NCI-H1417 (cell line): ENCODE results near the gene IFIT1B.
"Not testable (repeated sequence)": the region's sequence is repeated elsewhere in the genome, so short reads cannot be mapped to it uniquely, and the experiment has no call there.

Experiments used
- DNase-seq, 3 experiments: peaks; one replicate each; lab custom pipeline; 2025; lab: John Stamatoyannopoulos, UW

The IFIT1B gene, protein sequence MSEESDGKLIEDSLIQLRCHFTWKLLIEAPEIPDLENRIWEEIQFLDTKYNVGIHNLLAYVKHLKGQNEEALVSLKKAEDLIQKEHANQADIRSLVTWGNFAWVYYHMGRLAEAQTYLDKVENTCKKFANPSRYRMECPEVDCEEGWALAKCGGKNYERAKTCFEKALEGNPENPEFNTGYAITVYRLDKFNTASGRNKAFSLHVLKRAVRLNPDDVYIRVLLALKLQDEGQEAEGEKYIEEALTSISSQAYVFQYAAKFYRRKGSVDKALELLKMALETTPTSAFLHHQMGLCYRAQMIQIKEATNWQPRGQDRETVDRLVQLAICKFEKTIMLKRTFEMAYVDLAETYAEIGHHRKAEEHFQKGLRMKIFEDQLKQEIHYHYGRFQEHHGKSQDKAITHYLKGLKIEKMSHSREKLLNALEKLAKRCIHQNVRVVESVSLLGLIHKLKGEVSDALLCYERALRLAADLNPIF

DNA sequence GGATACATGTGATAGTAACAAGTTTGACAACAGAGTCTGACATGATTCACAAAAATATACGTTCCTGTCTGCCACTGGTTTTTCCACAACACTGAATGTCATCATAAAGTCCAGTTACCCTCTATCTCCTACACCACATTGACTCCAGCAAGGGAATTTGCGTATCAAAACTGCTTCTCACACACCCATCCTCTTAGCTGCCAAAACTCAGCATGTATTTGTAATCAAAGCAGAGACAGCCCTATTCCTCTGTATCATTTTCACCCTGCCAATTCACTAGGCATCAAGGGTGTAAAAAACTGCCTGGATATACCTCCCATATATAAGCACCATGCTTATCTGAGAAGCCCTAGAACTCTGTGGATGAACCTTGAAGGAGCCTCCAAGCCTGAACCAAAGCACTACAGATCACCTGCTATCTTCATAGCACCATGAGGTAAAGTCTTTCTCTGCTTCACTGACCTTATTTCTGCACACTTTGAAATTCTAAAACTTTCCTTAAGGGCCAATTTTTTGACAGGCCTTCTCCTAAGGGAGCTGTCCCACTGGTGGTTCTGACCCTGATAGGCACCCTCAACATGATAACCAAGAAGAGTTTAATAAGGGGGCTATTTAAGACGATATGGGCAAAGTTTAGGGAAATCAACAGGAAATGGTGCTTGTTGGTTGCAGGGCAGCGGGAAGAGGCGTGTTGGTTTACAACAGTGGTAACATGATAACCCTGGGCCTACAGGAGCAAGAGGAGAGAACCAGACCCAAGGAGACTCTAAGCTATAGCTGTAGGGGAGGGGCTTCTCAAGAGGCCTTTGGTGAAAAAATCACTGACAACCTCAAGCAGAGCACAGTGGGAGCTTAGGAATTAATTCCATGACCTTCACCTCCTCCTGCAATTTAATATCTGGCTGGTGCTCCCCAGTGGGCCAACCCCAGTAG lies at the start of gene IFIT1B:
Gene IFIT1B (plus strand): TSS at position 352 of the 933 bp plus-strand sequence. CDS start 80 bp downstream, at position 432.
- no peak for DNase-seq

GRCh38 chr10:89329151-89329550 lies 48.7 kb upstream of the IFIT1B start:
- DNase-seq: no peak

DNA sequence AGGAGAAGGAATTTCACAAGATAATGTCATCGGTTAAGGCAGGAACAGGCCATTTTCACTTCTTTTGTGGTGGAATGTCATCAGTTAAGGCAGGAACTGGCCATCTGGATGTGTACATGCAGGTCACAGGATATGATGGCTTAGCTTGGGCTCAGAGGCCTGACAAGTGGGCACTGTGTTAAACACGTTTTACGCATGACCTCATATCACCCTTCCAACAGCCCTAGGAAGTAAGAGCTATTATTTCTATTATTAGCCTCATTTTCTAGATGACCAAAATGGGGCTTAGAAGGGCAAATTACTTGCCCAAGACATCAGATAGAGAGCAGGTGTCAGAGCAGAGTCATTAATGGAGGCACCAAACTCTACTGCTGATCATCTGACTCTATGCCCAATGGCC lies 47.8 kb upstream of the IFIT1B start:
- DNase-seq: not testable (repeated sequence)

GRCh38 chr10:89330537-89331212 lies 47.2 kb upstream of the IFIT1B start:
- no peak for DNase-seq

GRCh38 chr10:89331487-89332122 lies 46.3 kb upstream of the IFIT1B start:
- DNase-seq: not testable (repeated sequence)

GRCh38 chr10:89332123-89332633 lies 45.7 kb upstream of the IFIT1B start:
- no peak for DNase-seq

DNA sequence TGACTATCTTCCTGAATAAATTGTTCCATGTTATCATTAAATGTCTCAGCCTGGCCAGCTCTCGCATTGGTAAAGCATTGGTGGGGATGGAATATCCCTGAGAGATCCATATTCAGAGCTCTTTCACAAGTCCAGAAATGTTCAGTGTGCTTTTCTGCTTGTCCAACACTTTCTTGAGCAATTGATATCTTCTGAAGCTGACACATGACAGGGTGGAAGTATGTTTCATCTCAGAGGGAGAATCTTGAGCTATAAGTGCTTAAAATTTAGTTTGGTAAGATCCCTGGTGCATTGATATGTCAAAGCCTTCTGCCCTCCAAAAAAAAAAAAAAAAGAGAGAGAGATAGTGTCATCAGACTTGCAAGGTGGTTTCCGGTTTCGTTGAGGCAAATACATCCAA lies 42.6 kb upstream of the IFIT1B start:
- no peak for DNase-seq

- DNase-seq: no peak
Observed at GRCh38 chr10:89336241-89336640, 41.6 kb upstream of the IFIT1B start.

DNA sequence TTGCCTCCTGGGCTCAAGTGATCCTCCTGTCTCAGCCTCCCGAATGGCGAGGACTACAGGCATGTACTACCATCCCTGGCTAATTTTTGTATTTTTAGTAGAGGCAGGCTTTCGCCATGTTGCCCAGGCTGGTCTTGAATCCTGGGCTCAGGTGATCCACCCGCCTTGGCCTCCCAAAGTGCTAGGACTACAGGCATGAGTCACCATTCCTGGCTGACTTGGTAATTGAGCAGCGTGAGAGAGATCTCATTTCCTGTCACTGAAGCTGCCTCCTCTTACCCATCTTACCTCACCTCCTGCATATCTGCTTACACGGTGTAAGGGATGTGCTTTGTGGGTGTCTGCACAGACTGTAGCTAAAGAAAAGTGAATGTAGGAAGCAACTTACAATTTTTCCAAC lies 40.4 kb upstream of the IFIT1B start:
- no peak for DNase-seq

GRCh38 chr10:89338713-89339112 lies 39.1 kb upstream of the IFIT1B start:
- DNase-seq: no peak

DNA sequence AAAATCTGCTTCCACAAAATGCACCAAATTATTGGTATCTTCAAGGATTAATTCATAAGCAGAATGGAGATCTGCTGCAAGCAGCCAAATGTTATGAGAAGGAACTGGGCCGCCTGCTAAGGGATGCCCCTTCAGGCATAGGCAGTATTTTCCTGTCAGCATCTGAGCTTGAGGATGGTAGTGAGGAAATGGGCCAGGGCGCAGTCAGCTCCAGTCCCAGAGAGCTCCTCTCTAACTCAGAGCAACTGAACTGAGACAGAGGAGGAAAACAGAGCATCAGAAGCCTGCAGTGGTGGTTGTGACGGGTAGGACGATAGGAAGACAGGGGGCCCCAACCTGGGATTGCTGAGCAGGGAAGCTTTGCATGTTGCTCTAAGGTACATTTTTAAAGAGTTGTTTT lies 38.0 kb upstream of the IFIT1B start:
- DNase-seq: no peak

- DNase-seq: no peak
Observed at GRCh38 chr10:89341649-89342048, 36.2 kb upstream of the IFIT1B start.

- no peak for DNase-seq
Observed at GRCh38 chr10:89342206-89342958, 35.5 kb upstream of the IFIT1B start.

- no peak for DNase-seq
Observed at GRCh38 chr10:89343089-89343767, 34.6 kb upstream of the IFIT1B start.

GRCh38 chr10:89344156-89344555 lies 33.7 kb upstream of the IFIT1B start:
- no peak for DNase-seq

GRCh38 chr10:89345367-89346000 lies 32.4 kb upstream of the IFIT1B start:
- no peak for DNase-seq

GRCh38 chr10:89346405-89347254 lies 31.2 kb upstream of the IFIT1B start:
- DNase-seq: no peak

GRCh38 chr10:89347701-89348457 lies 30.0 kb upstream of the IFIT1B start:
- no peak for DNase-seq
